NCI-H2107 (cell line): ENCODE data around the gene ELOA2.
"Not testable (repeated sequence)": the region's sequence is repeated elsewhere in the genome, so short reads cannot be mapped to it uniquely, and the experiment has no call there.

Source experiments
- DNase-seq: peaks from one replicate; lab custom pipeline; 2025; lab: John Stamatoyannopoulos, UW

The ELOA2 gene

GRCh38 chr18:47022821-47023220 lies 12.6 kb downstream of the ELOA2 start:
- not testable (repeated sequence) for DNase-seq

GRCh38 chr18:47020757-47021156 lies 14.7 kb downstream of the ELOA2 start:
- not testable (repeated sequence) for DNase-seq

- DNase-seq: not testable (repeated sequence)
Measured at GRCh38 chr18:47019870-47020269, 15.6 kb downstream of the ELOA2 start.
